Measurements from ENCODE around the gene DQX1. TPM values are rescaled to one million over a fixed set of nuclear protein-coding genes. Genes with fewer than 3 reads are reported as not detected.

The DQX1 gene
- total RNA-seq, 1 experiment from 2014 or later = not detected

GRCh38 chr2:74507145-74507925 is 18.7 kb downstream of the DQX1 start, which contains the start of gene PCGF1:
TSS of gene PCGF1 (minus strand) at chr2:74507695. CDS start at chr2:74507668, 27 bp downstream.
- peak within 1 kb of the TSS; percentile 99 for H3K4me3 ChIP-seq
- peak; percentile 98 for DNase-seq
- H3K9me3 ChIP-seq = no peaks in the 10 kb centered on the region
- no peaks in the 10 kb centered on the region for H3K27me3 ChIP-seq
- H3K36me3 ChIP-seq = peaks cover 28% of the 10 kb centered on the region

GRCh38 chr2:74505448-74506246 is 20.4 kb downstream of the DQX1 start:
- H3K36me3 ChIP-seq = peaks cover 28% of the 10 kb centered on the region
- no peak for DNase-seq
- no peaks in the 10 kb centered on the region for H3K27me3 ChIP-seq
- peak overlapping the region; percentile 99; the same call in 1 of the 2 replicates for H3K4me3 ChIP-seq
- no peaks in the 10 kb centered on the region for H3K9me3 ChIP-seq

DNA sequence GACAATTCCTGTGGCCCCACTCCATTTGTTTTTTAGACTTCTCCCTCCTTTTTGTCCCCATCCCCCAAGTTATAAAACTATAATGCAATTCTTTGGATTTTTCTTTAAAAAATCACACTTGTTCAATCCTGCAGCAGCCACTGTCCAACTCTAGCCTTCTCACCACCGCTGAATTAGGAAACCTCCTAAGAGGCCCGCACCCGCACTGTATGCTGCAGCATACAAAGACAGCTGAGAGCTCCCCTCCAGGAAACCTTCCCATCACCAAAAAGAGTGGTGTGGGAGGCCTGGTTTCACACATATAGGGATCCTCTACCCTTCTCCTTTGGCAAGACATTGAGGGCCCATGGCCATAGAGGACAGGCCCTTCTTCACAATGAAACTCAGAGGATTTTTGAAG is 21.4 kb downstream of the DQX1 start:
- H3K4me3 ChIP-seq = no peak overlapping the region
- no peak for DNase-seq
- no peaks in the 10 kb centered on the region for H3K27me3 ChIP-seq
- H3K36me3 ChIP-seq = peaks cover 28% of the 10 kb centered on the region
- H3K9me3 ChIP-seq = no peaks in the 10 kb centered on the region

DNA sequence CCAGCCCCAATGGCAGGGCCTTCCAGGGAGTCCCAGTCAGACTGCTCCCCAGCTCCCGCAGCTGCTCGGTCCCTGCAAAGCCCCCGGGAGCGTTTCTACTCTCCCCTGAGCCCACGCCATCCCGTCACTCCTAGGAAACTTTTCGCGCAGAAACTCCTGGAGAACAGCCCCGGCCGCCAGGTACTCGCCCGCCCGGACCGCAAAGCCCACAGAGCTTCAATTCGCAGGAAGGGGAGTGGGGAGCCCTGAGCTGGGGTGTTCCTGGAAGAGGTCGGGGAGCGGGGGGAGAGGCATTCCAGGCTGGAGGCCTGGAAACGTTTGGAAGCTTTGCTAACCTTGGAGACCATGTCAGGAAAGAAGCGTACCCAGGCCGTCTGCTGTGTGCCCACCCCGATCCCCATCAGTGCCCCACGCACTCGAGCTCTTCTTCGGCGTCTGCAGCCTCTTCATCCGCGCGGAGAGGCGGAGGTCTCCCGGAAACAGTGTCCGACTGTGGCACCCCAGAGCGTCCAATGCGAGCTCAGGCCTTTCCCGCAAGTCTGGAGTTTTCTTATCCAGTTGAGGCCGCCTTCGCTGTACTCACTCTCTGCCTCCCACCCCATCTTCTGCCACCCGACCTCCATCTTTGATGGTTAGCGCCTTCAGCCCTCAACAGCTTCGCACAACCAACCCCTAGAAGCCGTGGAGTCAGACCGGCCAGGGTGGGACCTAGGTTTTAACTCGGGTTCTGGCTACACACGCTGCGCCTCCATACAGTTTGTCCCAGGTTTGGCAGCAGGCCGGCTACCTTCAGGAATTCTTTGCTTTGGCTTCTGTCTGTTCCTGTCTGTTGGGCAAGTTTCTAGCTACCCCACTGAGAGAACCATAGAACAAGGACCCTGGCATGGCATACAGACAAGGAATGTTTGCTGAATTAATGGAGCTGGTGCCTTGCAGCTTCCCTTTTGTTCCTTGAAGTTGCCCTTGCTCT is 22.2 kb downstream of the DQX1 start:
- Histone ChIP-seq H3K4me3 (peak overlapping the region; percentile 53), H3K36me3 (peaks cover 28% of the 10 kb centered on the region), H3K27me3 (no peaks in the 10 kb centered on the region), H3K9me3 (no peaks in the 10 kb centered on the region)
- DNase-seq = no peak

GRCh38 chr2:74502720-74503505 is 23.1 kb downstream of the DQX1 start:
- peak; percentile 89 for DNase-seq

DNA sequence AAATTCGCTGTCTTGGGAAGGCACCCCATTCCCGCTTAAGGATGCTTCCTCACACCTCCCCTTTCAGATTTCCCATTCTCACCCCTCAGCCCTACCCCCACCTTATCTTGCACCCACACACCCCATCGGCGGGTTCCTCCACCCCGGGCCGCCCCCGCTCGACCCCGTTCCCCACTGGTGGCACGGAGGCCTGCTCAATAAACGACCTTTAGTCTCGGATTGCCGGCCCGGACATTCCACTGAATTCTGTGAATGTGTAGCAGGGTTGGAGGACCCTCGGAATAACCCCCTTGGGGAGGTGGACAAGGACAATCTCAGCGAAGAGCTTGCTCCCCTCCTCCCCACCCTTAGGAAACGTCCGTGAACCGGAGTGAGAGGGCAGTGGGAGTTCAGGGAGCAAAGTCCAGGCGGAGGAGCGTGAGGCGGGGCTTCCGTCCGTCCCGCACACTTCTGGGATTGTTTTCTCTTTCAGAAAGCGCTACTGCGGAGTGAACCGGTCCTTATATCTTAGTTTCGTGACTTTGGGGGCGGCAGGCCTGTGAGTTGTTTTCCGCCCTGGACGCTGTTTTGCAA is 23.8 kb downstream of the DQX1 start:
- no peaks in the 10 kb centered on the region for H3K9me3 ChIP-seq
- peak; percentile 20 for DNase-seq
- peaks cover 25% of the 10 kb centered on the region for H3K36me3 ChIP-seq
- H3K27me3 ChIP-seq = no peaks in the 10 kb centered on the region
- peak overlapping the region; percentile 53 for H3K4me3 ChIP-seq

More at GRCh38 chr2:74502720-74503505, 23.1 kb downstream of the DQX1 start:
- Histone ChIP-seq H3K9me3 (no peaks in the 10 kb centered on the region), H3K27me3 (no peaks in the 10 kb centered on the region), H3K4me3 (peak overlapping the region; percentile 53), H3K36me3 (peaks cover 28% of the 10 kb centered on the region)

- peaks cover 22% of the 10 kb centered on the region for H3K36me3 ChIP-seq
- no peak overlapping the region for H3K4me3 ChIP-seq
- no peaks in the 10 kb centered on the region for H3K9me3 ChIP-seq
- no peaks in the 10 kb centered on the region for H3K27me3 ChIP-seq
- no peak for DNase-seq
These were observed 24.5 kb downstream of the DQX1 start for GRCh38 chr2:74501335-74502071.

GRCh38 chr2:74500578-74500946 is 25.5 kb downstream of the DQX1 start:
- Histone ChIP-seq H3K27me3 (no peaks in the 10 kb centered on the region), H3K4me3 (no peak overlapping the region), H3K36me3 (peaks cover 13% of the 10 kb centered on the region), H3K9me3 (no peaks in the 10 kb centered on the region)
- no peak for DNase-seq

DNA sequence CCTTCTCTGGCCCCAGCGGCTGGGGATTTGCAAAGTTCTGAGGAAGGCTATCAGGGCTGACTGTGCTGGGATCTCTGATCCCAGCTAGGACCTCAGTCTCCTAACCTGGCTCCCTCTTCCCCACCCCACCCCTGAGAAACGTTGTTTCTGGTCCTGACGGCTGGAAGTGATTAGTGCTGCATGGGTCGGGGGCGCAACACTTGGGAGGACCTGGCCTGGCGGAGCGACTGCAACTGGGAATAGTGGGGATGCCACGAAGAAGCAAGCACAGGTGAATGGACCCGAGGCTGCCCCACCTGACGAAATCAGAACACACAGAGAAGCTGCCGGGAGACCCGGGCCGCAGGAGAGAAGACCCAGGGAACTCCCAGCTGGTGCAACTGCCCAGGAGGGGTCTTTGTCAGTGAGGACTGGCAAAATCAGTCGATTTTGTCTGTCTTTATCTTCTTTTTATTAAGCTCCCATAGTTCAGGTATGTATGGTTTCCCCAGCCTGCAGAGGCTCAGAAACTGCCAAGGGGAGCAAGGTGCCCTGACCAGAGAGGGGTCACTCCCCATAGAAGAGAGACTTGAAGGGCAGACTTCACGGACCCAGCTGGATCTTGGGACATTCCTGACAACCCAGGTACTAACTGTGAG is 26.0 kb downstream of the DQX1 start:
- no peaks in the 10 kb centered on the region for H3K27me3 ChIP-seq
- no peak overlapping the region for H3K4me3 ChIP-seq
- peaks cover 8% of the 10 kb centered on the region for H3K36me3 ChIP-seq
- no peaks in the 10 kb centered on the region for H3K9me3 ChIP-seq
- DNase-seq = no peak

DNA sequence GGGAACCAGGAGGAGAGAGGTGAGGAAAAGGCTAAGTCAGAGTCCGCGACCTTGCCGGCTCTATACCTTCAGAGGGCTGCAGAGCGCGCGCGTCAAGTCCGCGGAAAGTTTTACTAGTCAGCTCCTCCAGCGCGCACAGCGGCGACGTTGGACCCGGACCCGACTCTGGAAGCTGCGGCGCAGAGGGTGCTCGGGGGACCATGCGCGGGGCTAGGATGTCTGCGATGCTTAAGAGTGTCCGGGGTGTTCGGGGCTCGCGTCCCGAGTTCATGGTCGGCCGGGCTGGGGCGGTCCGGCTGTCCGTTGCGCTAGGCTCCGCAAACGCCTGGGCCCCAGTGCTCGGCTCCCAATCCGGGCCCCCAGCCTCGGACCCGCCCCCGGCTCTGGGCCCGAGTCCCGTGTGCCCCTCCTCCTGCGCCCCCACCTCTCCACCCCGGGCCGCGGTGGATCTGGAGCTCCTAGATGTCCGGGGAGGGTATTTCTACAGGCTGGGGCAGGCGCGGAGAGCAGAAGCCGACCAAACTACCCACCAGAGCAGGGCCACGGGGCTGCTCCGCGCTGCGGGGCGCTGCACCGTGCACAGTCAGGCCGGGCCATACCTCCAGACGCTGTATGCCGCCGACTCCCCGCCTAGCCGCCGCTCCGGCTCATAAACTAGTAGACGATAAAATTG is 26.6 kb downstream of the DQX1 start, which contains the start of gene LBX2:
Gene LBX2 (minus strand): TSS at position 337 of the 673 bp plus-strand sequence. CDS start 66 bp downstream, at position 271.
- Histone ChIP-seq H3K9me3 (no peaks in the 10 kb centered on the region), H3K27me3 (no peaks in the 10 kb centered on the region), H3K4me3 (no peak within 1 kb of the TSS), H3K36me3 (peaks cover 3% of the 10 kb centered on the region)
- DNase-seq = no peak

GRCh38 chr2:74498500-74499266 is 27.3 kb downstream of the DQX1 start:
- peak; percentile 64 for DNase-seq
- Histone ChIP-seq H3K4me3 (no peak overlapping the region), H3K36me3 (no peaks in the 10 kb centered on the region; the same call in 1 of the 2 replicates), H3K27me3 (no peaks in the 10 kb centered on the region), H3K9me3 (no peaks in the 10 kb centered on the region)

GRCh38 chr2:74497777-74498499 is 28.1 kb downstream of the DQX1 start:
- DNase-seq = no peak
- H3K4me3 ChIP-seq = no peak overlapping the region
- H3K36me3 ChIP-seq = peaks cover 3% of the 10 kb centered on the region
- no peaks in the 10 kb centered on the region for H3K9me3 ChIP-seq
- H3K27me3 ChIP-seq = no peaks in the 10 kb centered on the region
